Measurements from ENCODE around the gene TFB2M. TPM values are rescaled to one million over a fixed set of nuclear protein-coding genes. Genes with fewer than 3 reads are reported as not detected.

Gene TFB2M
- total and polyA plus RNA-seq, 2 donors (not counting 1 experiment from before 2014, with no cell fraction given): 8.8 to 11.6 TPM

DNA sequence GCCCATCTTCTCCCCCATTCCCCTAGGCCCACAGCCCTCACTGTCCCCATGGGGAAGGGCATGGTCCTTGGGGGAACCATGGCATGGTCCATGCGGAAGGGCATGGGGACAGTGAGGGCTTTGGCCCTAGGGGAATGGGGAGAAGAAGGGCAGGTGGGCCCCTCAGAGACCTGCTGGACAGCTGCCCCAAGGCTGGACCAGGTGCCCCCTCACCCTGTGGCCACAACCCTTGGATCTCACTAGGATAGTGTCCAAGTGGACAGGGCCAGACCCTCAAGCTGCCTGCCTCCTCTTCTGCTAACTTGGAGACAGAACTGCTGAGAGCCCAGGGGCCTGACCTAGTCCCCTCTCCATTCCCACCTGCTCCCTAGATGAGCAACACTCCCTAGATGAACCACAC is 46.5 kb downstream of the TFB2M start:
- no peak for TF ChIP-seq EZH2 (IDR thresholded peaks at IDR 0.05; ENCODE audit: borderline replicate concordance, insufficient read depth, low read depth, low read length, poor library complexity, severe bottlenecking)
- TF ChIP-seq, protein P1, sequence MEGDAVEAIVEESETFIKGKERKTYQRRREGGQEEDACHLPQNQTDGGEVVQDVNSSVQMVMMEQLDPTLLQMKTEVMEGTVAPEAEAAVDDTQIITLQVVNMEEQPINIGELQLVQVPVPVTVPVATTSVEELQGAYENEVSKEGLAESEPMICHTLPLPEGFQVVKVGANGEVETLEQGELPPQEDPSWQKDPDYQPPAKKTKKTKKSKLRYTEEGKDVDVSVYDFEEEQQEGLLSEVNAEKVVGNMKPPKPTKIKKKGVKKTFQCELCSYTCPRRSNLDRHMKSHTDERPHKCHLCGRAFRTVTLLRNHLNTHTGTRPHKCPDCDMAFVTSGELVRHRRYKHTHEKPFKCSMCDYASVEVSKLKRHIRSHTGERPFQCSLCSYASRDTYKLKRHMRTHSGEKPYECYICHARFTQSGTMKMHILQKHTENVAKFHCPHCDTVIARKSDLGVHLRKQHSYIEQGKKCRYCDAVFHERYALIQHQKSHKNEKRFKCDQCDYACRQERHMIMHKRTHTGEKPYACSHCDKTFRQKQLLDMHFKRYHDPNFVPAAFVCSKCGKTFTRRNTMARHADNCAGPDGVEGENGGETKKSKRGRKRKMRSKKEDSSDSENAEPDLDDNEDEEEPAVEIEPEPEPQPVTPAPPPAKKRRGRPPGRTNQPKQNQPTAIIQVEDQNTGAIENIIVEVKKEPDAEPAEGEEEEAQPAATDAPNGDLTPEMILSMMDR (IDR thresholded peaks at IDR 0.05): no peak
- POLR2A ChIA-PET: no interaction called here
- no peaks in the 10 kb centered on the region for H3K36me3 ChIP-seq (replicated peaks in 1 of 2; ENCODE audit: control extremely low read depth in 1 of 2, control insufficient read depth in 1 of 2, extremely low read depth in 1 of 2, insufficient read depth in 2 of 2, low read length in 1 of 2)

DNA sequence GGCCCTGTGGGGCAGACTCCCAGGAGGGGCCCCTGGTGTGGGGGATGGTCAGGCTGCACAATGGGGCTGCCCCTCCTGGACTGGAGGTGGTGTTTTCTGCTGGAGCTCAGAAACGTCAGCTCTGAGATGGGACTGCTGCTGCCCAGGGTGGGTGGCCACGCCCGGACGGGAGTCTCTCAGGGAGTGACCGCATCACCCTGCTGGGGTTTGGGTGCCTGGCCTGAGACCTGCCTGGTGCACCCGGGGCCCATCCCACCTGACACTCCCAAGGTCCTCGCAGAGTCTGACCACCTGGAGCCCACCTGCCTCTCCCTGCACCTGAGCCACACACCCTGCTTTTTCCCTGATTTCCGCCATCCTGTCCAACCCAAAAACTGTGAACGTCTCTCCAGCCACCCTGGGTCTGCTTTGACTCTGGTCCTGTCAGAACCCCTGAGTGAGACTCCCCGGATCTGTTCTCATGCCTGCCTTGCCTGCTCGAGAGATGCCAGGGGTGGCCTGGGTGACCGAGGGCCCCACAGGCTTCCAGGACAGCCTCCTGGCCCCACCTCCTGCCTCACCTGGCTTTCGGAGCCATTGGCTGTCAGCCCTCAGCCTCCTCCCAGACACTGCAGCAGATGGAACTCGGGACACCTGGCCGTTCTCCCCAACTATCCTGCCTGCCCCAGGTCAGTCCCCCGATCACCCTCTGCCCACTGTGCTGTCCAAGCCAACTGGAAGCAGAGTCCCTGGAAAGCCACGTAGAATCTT is 47.4 kb downstream of the TFB2M start:
- H2AFZ ChIP-seq (ENCODE audit: insufficient read depth, low read depth, low read length, poor library complexity, severe bottlenecking): no peak overlapping the region
- H3K9ac ChIP-seq (ENCODE audit: low read length): no peak overlapping the region
- H3K9me3 ChIP-seq (ENCODE audit: control extremely low read depth in 1 of 3, control insufficient read depth in 2 of 3, insufficient read depth in 1 of 3, low read length in 2 of 3): peaks cover 0 to 64% (median 18%) of the 10 kb centered on the region in 3 donors
- no peaks in the 10 kb centered on the region for H3K27me3 Mint-ChIP-seq
- intact Hi-C loops (cut with micrococcal nuclease): no loop called here
- POLR2A ChIA-PET: no interaction called here
- no peaks in the 10 kb centered on the region for H3K79me2 ChIP-seq (ENCODE audit: control insufficient read depth, insufficient read depth, low read length)
- H3K36me3 ChIP-seq (replicated peaks in 1 of 2; ENCODE audit: control extremely low read depth in 1 of 2, control insufficient read depth in 1 of 2, extremely low read depth in 1 of 2, insufficient read depth in 2 of 2, low read length in 1 of 2): no peaks in the 10 kb centered on the region
- H3K4me1 ChIP-seq (ENCODE audit: control insufficient read depth in 2 of 2, insufficient read depth in 2 of 2, low read length in 2 of 2): no peaks in the 10 kb centered on the region
- TF ChIP-seq, protein P1 (IDR thresholded peaks at IDR 0.05): no peak
- TF ChIP-seq EZH2 (IDR thresholded peaks at IDR 0.05; ENCODE audit: borderline replicate concordance, insufficient read depth, low read depth, low read length, poor library complexity, severe bottlenecking): no peak
- DNase-seq: no peak
- no peak overlapping the region for H3K4me3 ChIP-seq (ENCODE audit: control extremely low read depth in 1 of 5, extremely low read depth in 1 of 5, insufficient read depth in 1 of 5, low read depth in 2 of 5, low read length in 4 of 5)
- no peak overlapping the region for H3K4me3 Mint-ChIP-seq
- H3K4me1 Mint-ChIP-seq: no peaks in the 10 kb centered on the region
- CTCF ChIA-PET: no interaction called here
- 90% methylated on average over 17 of the region's 17 CpGs for WGBS (ENCODE audit: insufficient coverage)
- H3K27ac Mint-ChIP-seq: no peak overlapping the region
- H3K27ac ChIP-seq (ENCODE audit: low read length in 2 of 2): no peak overlapping the region
- H3K9me3 Mint-ChIP-seq (ENCODE audit: insufficient read depth): peaks cover 11% of the 10 kb centered on the region
- no peak for ATAC-seq (ENCODE audit: low read depth)
- no peaks in the 10 kb centered on the region for H4K20me1 ChIP-seq (ENCODE audit: control insufficient read depth, insufficient read depth, low read length, poor library complexity, severe bottlenecking)
- no peaks in the 10 kb centered on the region for H3K27me3 ChIP-seq (replicated peaks in 1 of 4; ENCODE audit: control extremely low read depth in 1 of 4, control insufficient read depth in 3 of 4, insufficient read depth in 4 of 4, low read length in 3 of 4)
- no peak overlapping the region for H3K4me2 ChIP-seq (replicated peaks; ENCODE audit: low read depth, low read length, poor library complexity, severe bottlenecking)

More for the DNA sequence above, 46.5 kb downstream of the TFB2M start:
- H3K9me3 Mint-ChIP-seq (ENCODE audit: insufficient read depth): peaks cover 7% of the 10 kb centered on the region
- Histone ChIP-seq H4K20me1 (ENCODE audit: control insufficient read depth, insufficient read depth, low read length, poor library complexity, severe bottlenecking) (no peaks in the 10 kb centered on the region), H3K27me3 (replicated peaks in 1 of 4; ENCODE audit: control extremely low read depth in 1 of 4, control insufficient read depth in 3 of 4, insufficient read depth in 4 of 4, low read length in 3 of 4) (no peaks in the 10 kb centered on the region), H3K79me2 (ENCODE audit: control insufficient read depth, insufficient read depth, low read length) (no peaks in the 10 kb centered on the region), H3K4me3 (ENCODE audit: control extremely low read depth in 1 of 5, extremely low read depth in 1 of 5, insufficient read depth in 1 of 5, low read depth in 2 of 5, low read length in 4 of 5) (no peak overlapping the region), H2AFZ (ENCODE audit: insufficient read depth, low read depth, low read length, poor library complexity, severe bottlenecking) (no peak overlapping the region), H3K4me2 (replicated peaks; ENCODE audit: low read depth, low read length, poor library complexity, severe bottlenecking) (no peak overlapping the region), H3K27ac (ENCODE audit: low read length in 2 of 2) (no peak overlapping the region), H3K4me1 (ENCODE audit: control insufficient read depth in 2 of 2, insufficient read depth in 2 of 2, low read length in 2 of 2) (no peaks in the 10 kb centered on the region), H3K9ac (ENCODE audit: low read length) (no peak overlapping the region), H3K9me3 (ENCODE audit: control extremely low read depth in 1 of 3, control insufficient read depth in 2 of 3, insufficient read depth in 1 of 3, low read length in 2 of 3) (peaks cover 0 to 55% (median 18%) of the 10 kb centered on the region in 3 donors)
- DNase-seq: no peak
- H3K4me1 Mint-ChIP-seq: no peaks in the 10 kb centered on the region
- ATAC-seq (ENCODE audit: low read depth): no peak
- CTCF ChIA-PET: no interaction called here
- H3K4me3 Mint-ChIP-seq: no peak overlapping the region
- no peak overlapping the region for H3K27ac Mint-ChIP-seq
- 100% methylated on average over 1 of the region's 1 CpG for WGBS (ENCODE audit: insufficient coverage)
- intact Hi-C loops (cut with micrococcal nuclease): no loop called here
- no peaks in the 10 kb centered on the region for H3K27me3 Mint-ChIP-seq

Measured in B cell (primary cell).